Mesodermal cell (in vitro differentiated cells): ENCODE data around the gene AKT3.
"Not testable (repeated sequence)": the region's sequence is repeated elsewhere in the genome, so short reads cannot be mapped to it uniquely, and the experiment has no call there.

Source experiments
- H3K27ac ChIP-seq: 2 replicates; pipeline ENCODE4 v1.7.0; 2013; ENCODE audit warnings: mild to moderate bottlenecking, low read depth, low read length, moderate library complexity; ENCODE audit not compliant: severe bottlenecking
- H3K36me3 ChIP-seq: 2 replicates; pipeline ENCODE4 v1.7.1; 2013; ENCODE audit warnings: mild to moderate bottlenecking, low read length, moderate library complexity; ENCODE audit not compliant: control insufficient read depth, insufficient read depth
- H3K4me1 ChIP-seq: one replicate; pipeline ENCODE4 v1.7.1; 2013; ENCODE audit warnings: mild to moderate bottlenecking, low read length; ENCODE audit not compliant: insufficient read depth, control insufficient read depth, poor library complexity, severe bottlenecking
- H3K4me3 ChIP-seq: 2 replicates; pipeline ENCODE4 v1.7.0; 2013; ENCODE audit warnings: low read length, control low read depth, mild to moderate bottlenecking; ENCODE audit not compliant: insufficient read depth, poor library complexity, severe bottlenecking; ENCODE audit errors: extremely low read depth
- H3K9me3 ChIP-seq: 2 replicates; pipeline ENCODE4 v1.7.1; 2013; ENCODE audit warnings: mild to moderate bottlenecking, low read length, moderate library complexity; ENCODE audit not compliant: control insufficient read depth
- WGBS, 2 experiments: methylation state at CpG; one replicate each; pipeline ENCODE4 v1.1.5; 2013; ENCODE audit warnings: missing lambda C conversion rate in 2 of 2; ENCODE audit not compliant: insufficient coverage in 2 of 2; 5-methylcytosine and 5-hydroxymethylcytosine counted together

AKT3 gene

DNA sequence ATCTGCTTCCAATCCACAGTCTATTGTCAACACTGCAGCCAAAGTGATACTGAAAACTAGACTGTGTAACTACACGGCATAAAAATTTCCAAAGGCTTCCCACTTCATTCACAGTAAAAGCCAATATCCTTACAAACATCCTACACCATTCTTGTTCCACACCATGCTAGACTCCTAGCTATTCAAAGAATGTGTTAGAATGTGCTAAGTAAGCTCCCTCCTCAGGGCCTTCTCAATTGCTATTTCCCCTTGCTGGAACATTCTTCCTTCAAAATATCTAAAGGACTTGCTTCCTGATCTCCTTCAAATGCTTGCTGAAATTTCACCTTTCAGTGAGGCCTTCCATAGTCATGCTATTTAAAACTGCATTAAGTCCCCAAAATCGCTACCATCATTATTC is 228.1 kb downstream of the AKT3 start:
- Histone ChIP-seq H3K4me3 (no peak overlapping the region), H3K36me3 (peaks cover 53% of the 10 kb centered on the region), H3K4me1 (peaks cover 5% of the 10 kb centered on the region), H3K27ac (no peak overlapping the region), H3K9me3 (peaks cover 31% of the 10 kb centered on the region)
- WGBS, 2 experiments = 86 to 100% methylated on average over 1 of the region's 2 CpGs

DNA sequence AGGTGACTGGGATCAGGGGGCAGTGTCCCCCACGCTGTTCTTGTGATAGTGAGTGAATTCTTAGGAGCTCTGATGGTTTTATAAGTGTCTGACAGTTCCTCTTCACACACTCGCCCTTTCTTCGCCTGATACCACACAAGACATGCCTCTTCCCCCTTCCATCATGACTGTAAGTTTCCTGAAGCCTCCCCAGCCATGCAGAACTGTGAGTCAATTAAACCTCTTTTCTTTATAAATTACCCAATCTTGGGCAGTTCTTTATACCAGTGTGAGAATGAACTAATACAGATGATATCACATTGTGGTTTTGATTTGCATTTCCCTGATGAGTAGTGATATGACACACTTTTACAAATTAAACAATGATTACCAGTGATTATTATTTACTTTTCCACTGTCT is 229.9 kb downstream of the AKT3 start:
- Histone ChIP-seq H3K9me3 (peaks cover 21% of the 10 kb centered on the region), H3K4me1 (peaks cover 5% of the 10 kb centered on the region), H3K36me3 (peaks cover 39% of the 10 kb centered on the region), H3K4me3 (no peak overlapping the region), H3K27ac (no peak overlapping the region)
- WGBS, 2 experiments = no CpG with 5 or more reads among the region's 3 CpGs

DNA sequence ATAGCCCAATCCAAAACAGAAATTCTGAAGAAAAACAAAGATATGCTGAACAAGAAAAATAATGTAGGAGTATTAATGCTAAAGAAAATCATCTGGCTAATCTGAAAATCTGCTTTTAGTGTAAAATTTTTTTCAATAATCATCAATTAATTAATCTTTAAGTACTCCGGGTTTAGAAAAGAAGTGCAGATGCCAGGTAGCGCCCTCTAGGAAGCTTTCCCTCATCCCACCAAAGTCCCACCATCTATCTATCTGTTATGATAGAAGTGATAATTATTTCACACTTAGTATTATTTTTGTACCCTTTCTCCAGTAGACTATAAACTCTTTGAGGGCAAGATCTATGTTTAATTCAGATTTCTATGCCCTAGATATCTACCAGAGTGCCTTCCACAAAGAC is 240.3 kb downstream of the AKT3 start:
- H3K9me3 ChIP-seq = no peaks in the 10 kb centered on the region
- H3K4me3 ChIP-seq = no peak overlapping the region
- peaks cover 32% of the 10 kb centered on the region for H3K36me3 ChIP-seq
- no peak overlapping the region for H3K27ac ChIP-seq
- no CpG with 5 or more reads among the region's 2 CpGs for WGBS, 2 experiments
- H3K4me1 ChIP-seq = no peaks in the 10 kb centered on the region

DNA sequence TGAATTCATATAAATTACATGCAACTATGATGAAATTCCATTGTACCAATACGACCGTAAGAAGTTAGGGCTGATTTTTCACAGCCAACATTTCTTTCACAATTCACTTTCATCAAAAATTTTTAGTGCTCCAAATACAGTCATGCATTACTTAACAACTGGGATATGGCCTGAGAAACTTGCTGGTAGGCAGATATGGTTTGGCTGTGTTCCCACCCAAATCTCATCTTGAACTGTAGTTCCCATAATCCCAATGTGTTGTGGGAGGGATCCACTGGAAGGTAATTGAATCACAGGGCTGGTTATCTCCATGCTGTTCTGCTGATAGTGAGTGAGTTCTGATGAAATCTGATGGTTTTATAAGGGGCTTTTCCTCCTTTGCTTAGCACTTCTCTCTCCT is 244.4 kb downstream of the AKT3 start:
- Histone ChIP-seq H3K4me1 (no peaks in the 10 kb centered on the region), H3K9me3 (peaks cover 6% of the 10 kb centered on the region), H3K4me3 (no peak overlapping the region), H3K36me3 (peaks cover 32% of the 10 kb centered on the region), H3K27ac (no peak overlapping the region)
- 93 to 100% methylated on average over 2 of the region's 2 CpGs for WGBS, 2 experiments

DNA sequence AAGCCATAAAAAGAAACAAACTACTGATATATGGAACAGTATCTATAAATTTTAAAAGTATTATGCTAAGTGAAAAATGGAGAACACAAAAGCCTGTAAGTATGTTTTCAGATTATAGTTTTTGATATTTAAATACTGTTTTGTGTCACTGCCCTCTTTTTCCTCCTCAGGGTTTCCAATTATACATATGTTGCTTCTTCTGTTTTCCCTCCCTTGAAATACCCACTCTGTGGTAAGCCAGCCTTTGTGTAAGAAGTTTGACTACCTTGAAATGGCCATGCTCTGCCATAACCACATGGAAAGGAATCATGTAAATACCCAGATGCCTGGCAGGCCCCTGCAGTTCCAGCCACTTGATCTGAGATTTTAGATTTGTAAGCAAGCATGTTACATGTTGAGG is 248.3 kb downstream of the AKT3 start:
- H3K9me3 ChIP-seq = peaks cover 6% of the 10 kb centered on the region
- no peaks in the 10 kb centered on the region for H3K4me1 ChIP-seq
- H3K27ac ChIP-seq = no peak overlapping the region
- no peak overlapping the region for H3K4me3 ChIP-seq
- peaks cover 7% of the 10 kb centered on the region for H3K36me3 ChIP-seq

DNA sequence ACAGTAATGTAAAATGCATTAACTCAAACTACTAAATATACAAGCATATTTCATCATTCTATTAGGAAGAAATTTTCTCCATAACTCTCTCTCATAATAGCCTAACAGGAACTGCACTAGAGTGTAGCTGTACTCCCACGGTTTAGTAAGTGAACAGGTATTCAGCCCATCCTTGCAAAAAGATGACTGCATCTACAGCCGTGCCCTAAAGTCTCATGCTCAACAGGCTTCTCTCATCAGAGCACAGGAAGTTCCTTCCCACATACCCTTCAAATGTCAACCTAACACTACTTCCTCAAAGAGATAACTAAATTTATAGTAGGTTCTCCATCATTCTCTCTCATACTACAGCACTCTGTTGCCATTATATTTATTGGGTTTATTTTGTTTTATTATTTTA is 251.6 kb downstream of the AKT3 start:
- Histone ChIP-seq H3K4me3 (no peak overlapping the region), H3K4me1 (no peaks in the 10 kb centered on the region), H3K27ac (no peak overlapping the region), H3K36me3 (peaks cover 4% of the 10 kb centered on the region), H3K9me3 (peaks cover 6% of the 10 kb centered on the region)
- 86% methylated on average over 1 of the region's 2 CpGs for WGBS, 2 experiments

DNA sequence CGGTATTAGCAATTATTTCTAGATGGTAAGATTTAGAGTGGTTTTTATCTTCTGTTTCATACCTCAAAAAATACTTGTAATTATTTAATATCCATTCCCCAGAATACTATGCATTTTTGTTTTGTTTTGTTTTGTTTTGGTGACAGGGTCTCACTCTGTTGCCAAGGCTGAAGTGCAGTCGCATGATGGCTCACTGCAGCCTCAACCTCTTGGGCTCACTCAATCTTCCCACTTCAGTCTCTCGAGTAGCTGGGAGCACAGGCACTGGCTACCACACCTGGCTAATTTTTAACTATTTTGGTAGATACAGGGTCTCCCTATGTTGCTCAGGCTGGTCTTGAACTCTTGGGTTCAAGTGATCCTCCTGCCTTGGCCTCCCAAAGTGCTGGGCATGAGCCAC is 252.7 kb downstream of the AKT3 start:
- peaks cover 6% of the 10 kb centered on the region for H3K9me3 ChIP-seq
- H3K36me3 ChIP-seq = peaks cover 4% of the 10 kb centered on the region
- no peaks in the 10 kb centered on the region for H3K4me1 ChIP-seq
- H3K27ac ChIP-seq = no peak overlapping the region
- 100% methylated on average over 1 of the region's 3 CpGs for WGBS, 2 experiments
- H3K4me3 ChIP-seq = no peak overlapping the region

DNA sequence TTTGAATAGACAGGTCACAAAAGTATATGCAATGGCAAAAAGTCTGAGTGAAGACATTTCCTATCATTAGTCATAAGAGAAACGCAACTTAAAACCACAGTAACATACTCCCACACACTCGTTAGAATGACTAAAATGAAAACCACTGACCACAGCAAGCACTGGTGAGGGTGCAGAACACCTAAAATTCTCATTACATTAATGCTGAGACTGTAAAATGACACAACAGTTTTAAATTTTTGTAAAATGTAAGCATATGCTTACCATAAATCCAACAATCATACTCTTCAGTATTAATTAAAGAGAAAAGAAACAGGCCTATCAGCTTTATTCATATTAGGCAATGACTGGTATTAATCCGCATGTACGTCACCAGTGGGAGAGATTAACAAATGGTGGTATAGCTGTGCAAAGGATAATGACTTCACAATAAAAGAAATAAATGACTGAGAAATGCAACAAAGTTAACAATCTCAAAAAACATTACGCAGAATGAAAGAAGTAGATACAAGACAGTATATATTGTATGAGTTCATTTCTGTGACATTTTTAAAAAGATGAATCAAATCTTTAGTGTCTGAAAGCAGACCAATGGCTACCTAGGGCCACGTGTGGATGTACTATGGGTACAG is 253.5 kb downstream of the AKT3 start:
- Histone ChIP-seq H3K4me3 (no peak overlapping the region), H3K9me3 (peaks cover under 1% of the 10 kb centered on the region), H3K4me1 (no peaks in the 10 kb centered on the region), H3K36me3 (no peaks in the 10 kb centered on the region), H3K27ac (no peak overlapping the region)
- 60 to 100% methylated on average over 1 to 2 of the region's 6 CpGs for WGBS, 2 experiments

DNA sequence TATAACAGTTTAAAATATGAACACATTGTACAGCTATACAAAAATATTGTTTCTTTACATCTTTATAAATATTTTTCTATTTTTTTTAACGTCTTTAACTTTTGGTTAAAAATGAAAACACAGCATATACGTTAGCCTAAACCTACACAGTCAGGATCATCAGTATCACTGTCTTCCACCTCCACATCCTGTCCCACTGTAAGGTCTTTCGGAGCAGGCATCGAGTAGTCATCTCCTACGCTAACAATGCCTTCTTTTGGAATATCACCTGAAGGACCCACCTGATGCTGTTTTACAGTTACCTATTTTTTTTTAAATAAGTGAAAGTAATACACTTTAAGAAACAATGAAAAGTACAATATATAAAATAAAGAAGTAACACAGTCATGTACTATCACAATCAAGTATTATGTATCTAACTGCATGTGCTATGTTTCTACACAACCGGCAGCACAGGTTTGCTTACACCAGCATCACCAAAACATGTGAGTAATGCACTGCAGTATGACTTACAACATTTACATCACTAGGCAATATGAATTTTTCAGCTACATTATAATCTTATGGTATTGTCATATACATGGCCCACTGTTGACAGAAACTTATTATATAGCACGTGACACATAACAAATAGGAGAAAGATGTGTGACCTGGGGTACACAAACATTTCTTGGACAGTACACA is 254.4 kb downstream of the AKT3 start:
- Histone ChIP-seq H3K27ac (no peak overlapping the region), H3K9me3 (no peaks in the 10 kb centered on the region), H3K4me1 (no peaks in the 10 kb centered on the region), H3K4me3 (no peak overlapping the region), H3K36me3 (no peaks in the 10 kb centered on the region)
- WGBS, 2 experiments = 83 to 96% methylated on average over 2 to 4 of the region's 7 CpGs

DNA sequence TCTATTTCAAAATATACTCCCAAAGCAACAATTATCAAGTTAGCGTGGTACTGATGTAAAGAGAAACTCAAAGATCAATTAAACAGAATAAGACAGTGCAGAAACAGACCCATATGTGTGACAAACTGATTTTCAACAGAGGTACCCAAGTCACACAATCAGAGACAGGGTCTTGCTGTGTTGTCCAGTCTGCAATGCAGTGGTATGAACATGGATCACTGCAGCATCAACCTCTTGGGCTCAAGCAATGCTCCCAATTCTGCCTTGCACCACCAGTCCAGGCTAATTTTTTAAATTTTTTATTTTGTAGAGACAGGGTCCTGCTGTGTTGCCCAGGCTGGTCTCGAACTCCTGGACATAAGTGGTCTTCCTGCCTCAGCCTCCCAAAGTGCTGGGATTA is 255.6 kb downstream of the AKT3 start:
- H3K36me3 ChIP-seq = no peaks in the 10 kb centered on the region
- WGBS, 2 experiments = 90 to 100% methylated on average over 1 to 2 of the region's 2 CpGs
- no peak overlapping the region for H3K27ac ChIP-seq
- H3K4me3 ChIP-seq = no peak overlapping the region
- H3K9me3 ChIP-seq = no peaks in the 10 kb centered on the region
- H3K4me1 ChIP-seq = no peaks in the 10 kb centered on the region

DNA sequence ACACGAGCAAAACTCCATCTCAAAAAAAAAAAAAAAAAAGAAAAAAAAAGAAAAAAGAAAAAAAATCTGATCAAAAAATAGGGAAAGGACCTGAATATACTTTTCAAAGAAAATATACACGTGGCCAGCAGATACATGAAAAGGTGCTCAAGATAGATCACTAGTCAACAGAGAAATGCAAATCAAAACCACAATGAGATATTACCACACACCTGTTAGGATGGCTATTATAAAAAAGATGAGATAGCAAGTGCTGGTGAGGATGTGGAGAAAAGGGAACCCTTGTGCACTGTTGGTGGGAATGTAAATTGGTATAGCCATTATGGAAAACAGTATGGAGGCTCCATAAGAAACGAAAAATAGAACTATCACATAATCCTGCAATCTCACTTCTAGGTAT is 260.8 kb downstream of the AKT3 start:
- H3K27ac ChIP-seq, H3K4me1 ChIP-seq, H3K9me3 ChIP-seq, H3K4me3 ChIP-seq, H3K36me3 ChIP-seq: not testable (repeated sequence)
- WGBS, 2 experiments = no CpG with 5 or more reads among the region's 3 CpGs
